Cardiac fibroblast (primary cell): Measurements from ENCODE around the gene URB1.

ENCODE experiments used
- DNase-seq, 2 donors: peaks; one replicate each; pipeline versions ENCODE4 v3.0.0 to v3.0.0-alpha.2; 2010; ENCODE audit warnings: low read depth in 2 of 2
- H3K4me3 ChIP-seq, 2 donors: replicated peaks in 1 of 2; 1 replicate in 1 of 2; 2 replicates in 1 of 2; pipeline ENCODE4 v1.5.1; 2011; ENCODE audit warnings: low read depth in 2 of 2, low read length in 2 of 2, mild to moderate bottlenecking in 2 of 2, moderate library complexity in 1 of 2
- TF ChIP-seq, protein P1 (sequence below): IDR thresholded peaks from one replicate; pipeline ENCODE4 v1.5.1; 2011; ENCODE audit warnings: low read depth, mild to moderate bottlenecking, low read length, inconsistent platforms

The URB1 gene

GRCh38 chr21:32389337-32390015 lies 3.3 kb downstream of the URB1 start:
- TF ChIP-seq, protein P1, sequence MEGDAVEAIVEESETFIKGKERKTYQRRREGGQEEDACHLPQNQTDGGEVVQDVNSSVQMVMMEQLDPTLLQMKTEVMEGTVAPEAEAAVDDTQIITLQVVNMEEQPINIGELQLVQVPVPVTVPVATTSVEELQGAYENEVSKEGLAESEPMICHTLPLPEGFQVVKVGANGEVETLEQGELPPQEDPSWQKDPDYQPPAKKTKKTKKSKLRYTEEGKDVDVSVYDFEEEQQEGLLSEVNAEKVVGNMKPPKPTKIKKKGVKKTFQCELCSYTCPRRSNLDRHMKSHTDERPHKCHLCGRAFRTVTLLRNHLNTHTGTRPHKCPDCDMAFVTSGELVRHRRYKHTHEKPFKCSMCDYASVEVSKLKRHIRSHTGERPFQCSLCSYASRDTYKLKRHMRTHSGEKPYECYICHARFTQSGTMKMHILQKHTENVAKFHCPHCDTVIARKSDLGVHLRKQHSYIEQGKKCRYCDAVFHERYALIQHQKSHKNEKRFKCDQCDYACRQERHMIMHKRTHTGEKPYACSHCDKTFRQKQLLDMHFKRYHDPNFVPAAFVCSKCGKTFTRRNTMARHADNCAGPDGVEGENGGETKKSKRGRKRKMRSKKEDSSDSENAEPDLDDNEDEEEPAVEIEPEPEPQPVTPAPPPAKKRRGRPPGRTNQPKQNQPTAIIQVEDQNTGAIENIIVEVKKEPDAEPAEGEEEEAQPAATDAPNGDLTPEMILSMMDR, result no peak
- DNase-seq, result peak; percentile 43 to 54
- no peak overlapping the region for H3K4me3 ChIP-seq

DNA sequence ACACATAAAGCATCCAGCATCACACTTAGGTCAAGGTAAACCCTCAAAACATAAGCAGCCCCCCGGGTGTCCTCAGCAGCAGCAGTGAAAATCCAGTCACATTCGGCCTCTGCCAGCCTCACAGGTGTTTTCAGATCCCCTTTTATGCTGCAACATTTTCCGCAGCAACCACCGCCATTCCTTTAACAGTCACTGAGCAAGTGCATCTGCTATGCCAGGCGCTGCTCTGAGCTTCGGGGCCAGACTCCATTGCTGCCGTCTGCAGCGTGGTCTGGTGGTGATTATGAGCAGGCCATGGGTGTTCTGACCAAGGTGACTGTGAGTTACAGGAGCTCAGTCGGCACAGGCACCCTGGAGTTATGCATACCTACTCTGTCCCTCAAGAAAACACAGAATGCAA lies 4.5 kb downstream of the URB1 start:
- H3K4me3 ChIP-seq, result no peak overlapping the region
- TF ChIP-seq, protein P1, result no peak
- no peak for DNase-seq

DNA sequence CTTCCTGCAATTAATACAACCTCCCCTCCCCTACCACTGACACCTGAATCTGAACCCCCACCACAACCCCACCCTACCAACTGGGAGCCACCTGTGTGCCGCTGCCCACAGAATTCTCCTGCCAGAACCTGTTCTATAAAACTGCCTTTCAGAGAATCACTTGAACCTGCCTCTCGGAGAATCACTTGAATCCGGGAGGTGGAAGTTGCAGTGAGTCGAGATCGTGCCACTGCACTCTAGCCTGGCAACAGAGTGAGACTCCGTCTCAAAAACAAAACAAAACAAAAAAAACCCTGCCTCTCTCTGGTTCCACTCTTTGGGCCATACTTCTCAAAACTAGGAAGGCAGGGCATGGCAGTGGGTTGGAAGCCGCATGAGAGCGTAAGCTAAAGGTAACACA lies 5.7 kb downstream of the URB1 start:
- H3K4me3 ChIP-seq, result no peak overlapping the region
- TF ChIP-seq, protein P1, result no peak

DNA sequence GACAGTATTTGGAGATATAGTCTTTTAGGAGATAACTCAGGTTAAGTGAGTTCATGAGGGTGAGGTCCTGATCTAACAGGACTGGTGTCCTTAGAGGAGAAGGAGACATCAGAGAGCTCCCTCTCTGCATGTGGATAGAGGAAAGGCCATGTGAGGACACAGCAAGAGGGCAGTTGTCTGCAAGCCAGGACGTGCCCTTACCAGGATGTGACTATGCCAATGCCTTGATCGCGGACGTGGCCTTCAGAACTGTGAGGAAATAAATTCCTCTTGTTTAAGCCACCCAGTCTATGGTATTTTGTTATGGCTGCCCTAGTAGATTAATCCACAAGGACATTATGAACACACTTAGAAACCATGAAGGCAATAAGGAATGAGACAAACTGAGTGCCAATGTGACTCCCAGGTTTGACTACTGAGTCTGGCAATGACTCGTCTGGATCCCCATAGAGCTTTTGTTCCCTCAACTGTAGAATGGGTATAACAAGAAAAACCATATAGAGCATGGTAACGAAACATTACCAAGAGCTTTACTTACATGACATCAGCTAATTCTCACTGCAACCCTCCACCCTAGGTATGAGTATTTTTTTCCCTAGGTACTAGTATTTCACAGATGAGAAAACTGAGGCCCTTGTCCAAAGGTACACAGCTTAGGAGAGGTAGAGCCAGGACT lies 6.5 kb downstream of the URB1 start:
- TF ChIP-seq, protein P1, result no peak
- no peak overlapping the region for H3K4me3 ChIP-seq
- peak; percentile 42 to 48 for DNase-seq

More for the DNA sequence above, 5.7 kb downstream of the URB1 start:
- DNase-seq, result no peak

- H3K4me3 ChIP-seq, result no peak overlapping the region
- TF ChIP-seq, protein P1, result no peak
- DNase-seq, result no peak
Observed at GRCh38 chr21:32383812-32384211, 9.0 kb downstream of the URB1 start.

- DNase-seq, result peak; percentile 56 to 58
- no peak overlapping the region for H3K4me3 ChIP-seq
- TF ChIP-seq, protein P1, result no peak
Observed at GRCh38 chr21:32382108-32382644, 10.6 kb downstream of the URB1 start.
